ENCODE data around the gene ECD. TPM values are rescaled to one million over a fixed set of nuclear protein-coding genes. Genes with fewer than 3 reads are reported as not detected.

ECD gene
- total RNA-seq, 4 donors from 2014 or later = 6.4 to 27.0 (median 24.7) TPM

DNA sequence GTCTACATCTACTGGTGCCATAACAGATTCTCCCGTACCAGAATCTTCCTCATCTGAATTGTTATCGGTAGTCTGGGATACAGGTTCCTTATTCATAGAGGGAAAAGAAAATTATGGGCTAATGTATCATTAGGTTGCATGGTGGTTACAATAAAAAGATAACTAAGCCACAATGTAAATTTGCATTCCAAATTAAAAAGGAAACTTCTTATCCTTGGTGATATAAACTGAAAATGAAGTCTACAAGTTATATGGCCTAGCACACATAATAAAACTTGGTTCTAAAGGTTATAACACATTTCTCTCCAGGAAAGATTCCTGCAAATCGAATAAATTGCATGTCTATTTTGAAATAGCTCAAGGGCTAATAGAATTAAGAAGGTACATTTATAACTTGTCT lies 33.1 kb downstream of the ECD start:
- Histone ChIP-seq H3K27ac (no peak overlapping the region), H3K36me3 (peaks cover 0 to 90% (median 40%) of the 10 kb centered on the region in 4 donors), H3K27me3 (no peaks in the 10 kb centered on the region), H3K4me3 (no peak overlapping the region), H3K4me1 (peaks cover 0 to 7% (median 3%) of the 10 kb centered on the region in 4 donors), H3K9me3 (no peaks in the 10 kb centered on the region)
- 51 to 58% methylated on average over 3 of the region's 3 CpGs for WGBS, 2 donors (ENCODE audit: low coverage in 1 of 2)
- intact Hi-C loops (cut with DNase I; ENCODE audit: low total_unique reads) (no loop called here), in situ Hi-C loops (cut with MboI; ENCODE audit: low pct_ligation_motif_present in 1 of 4, low pct_unique_long_range_greater_than_20kb in 1 of 4, low sequenced_read_pairs in 3 of 4) (no loop called here)
- TF ChIP-seq, protein P1, sequence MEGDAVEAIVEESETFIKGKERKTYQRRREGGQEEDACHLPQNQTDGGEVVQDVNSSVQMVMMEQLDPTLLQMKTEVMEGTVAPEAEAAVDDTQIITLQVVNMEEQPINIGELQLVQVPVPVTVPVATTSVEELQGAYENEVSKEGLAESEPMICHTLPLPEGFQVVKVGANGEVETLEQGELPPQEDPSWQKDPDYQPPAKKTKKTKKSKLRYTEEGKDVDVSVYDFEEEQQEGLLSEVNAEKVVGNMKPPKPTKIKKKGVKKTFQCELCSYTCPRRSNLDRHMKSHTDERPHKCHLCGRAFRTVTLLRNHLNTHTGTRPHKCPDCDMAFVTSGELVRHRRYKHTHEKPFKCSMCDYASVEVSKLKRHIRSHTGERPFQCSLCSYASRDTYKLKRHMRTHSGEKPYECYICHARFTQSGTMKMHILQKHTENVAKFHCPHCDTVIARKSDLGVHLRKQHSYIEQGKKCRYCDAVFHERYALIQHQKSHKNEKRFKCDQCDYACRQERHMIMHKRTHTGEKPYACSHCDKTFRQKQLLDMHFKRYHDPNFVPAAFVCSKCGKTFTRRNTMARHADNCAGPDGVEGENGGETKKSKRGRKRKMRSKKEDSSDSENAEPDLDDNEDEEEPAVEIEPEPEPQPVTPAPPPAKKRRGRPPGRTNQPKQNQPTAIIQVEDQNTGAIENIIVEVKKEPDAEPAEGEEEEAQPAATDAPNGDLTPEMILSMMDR (IDR thresholded peaks at IDR 0.05) = no peak
- TF ChIP-seq POLR2AphosphoS5 (IDR thresholded peaks at IDR 0.05) = no peak
- no peak for TF ChIP-seq POLR2A (IDR thresholded peaks at IDR 0.05)
- no peak for TF ChIP-seq EP300 (IDR thresholded peaks at IDR 0.05; ENCODE audit: low read depth)
- no peak for DNase-seq

DNA sequence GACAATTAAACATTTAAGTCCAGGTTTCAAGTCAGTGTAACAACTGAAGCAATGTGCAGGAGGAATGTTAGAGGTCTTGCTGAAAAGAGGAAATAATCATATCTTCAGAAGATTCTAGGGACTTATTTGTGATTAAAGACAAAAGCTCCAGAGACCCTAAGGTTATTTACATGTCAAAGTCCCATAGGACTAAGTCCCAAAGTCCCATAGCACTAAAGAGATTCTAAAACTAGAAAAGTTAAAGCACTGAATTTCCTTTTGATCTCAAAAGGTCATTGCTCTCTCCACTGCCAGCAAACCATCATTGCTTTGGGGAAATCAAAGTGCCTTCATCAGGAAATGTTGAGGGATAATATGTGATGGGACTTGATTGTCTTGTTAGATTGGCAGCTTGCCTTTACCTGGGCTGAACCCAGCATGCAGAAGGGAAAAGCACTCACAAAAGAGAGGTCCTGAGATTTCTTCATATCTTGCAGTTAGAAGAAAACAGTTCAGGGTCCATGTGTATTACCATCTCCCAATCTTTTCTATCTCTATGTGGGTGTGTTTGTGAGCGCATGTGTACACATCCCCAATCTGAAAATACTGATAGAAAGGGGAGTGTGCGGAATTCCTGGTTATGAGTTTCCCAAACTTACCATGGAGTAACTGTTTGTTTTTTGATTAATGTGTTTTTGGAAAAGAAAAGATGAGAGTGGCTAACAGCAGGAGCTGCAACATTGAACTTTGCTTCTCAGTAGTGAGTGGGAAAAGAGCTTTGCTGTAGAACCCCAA lies 35.7 kb downstream of the ECD start:
- DNase-seq = no peak
- Histone ChIP-seq H3K27ac (no peak overlapping the region), H3K4me3 (no peak overlapping the region), H3K4me1 (peaks cover 0 to 7% (median 3%) of the 10 kb centered on the region in 4 donors), H3K36me3 (peaks cover 0 to 74% (median 31%) of the 10 kb centered on the region in 4 donors), H3K9me3 (no peaks in the 10 kb centered on the region), H3K27me3 (no peaks in the 10 kb centered on the region)
- no peak for TF ChIP-seq POLR2AphosphoS5 (IDR thresholded peaks at IDR 0.05)
- no peak for TF ChIP-seq POLR2A (IDR thresholded peaks at IDR 0.05)
- TF ChIP-seq EP300 (IDR thresholded peaks at IDR 0.05; ENCODE audit: low read depth) = no peak
- TF ChIP-seq, protein P1 (IDR thresholded peaks at IDR 0.05) = no peak
- in situ Hi-C loops (cut with MboI; ENCODE audit: low pct_ligation_motif_present in 1 of 4, low pct_unique_long_range_greater_than_20kb in 1 of 4, low sequenced_read_pairs in 3 of 4) = no loop called here
- WGBS, 2 donors (ENCODE audit: low coverage in 1 of 2) = 90 to 100% methylated on average over 2 of the region's 2 CpGs
- intact Hi-C loops (cut with DNase I; ENCODE audit: low total_unique reads) = no loop called here

DNA sequence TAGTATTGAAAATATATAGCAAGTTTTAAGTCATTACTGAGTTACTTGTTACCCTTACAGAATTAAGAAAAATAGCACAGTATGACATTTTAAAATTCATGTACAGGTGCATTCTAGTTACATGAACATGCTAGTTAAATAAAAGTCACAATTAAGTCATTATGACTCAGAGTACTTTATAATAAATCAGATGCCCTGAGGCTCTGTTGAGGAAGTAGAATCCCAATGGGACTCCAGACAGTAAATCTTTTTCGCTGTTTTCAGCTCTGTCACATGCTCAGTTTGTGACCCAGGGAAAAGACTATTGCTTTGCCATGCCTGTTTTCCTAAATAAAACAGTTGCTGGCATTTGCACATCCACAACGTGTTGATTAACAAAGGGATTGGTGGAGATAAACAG lies 36.5 kb downstream of the ECD start:
- Histone ChIP-seq H3K27ac (no peak overlapping the region), H3K4me3 (no peak overlapping the region), H3K36me3 (peaks cover 0 to 66% (median 27%) of the 10 kb centered on the region in 4 donors), H3K27me3 (no peaks in the 10 kb centered on the region), H3K9me3 (no peaks in the 10 kb centered on the region), H3K4me1 (peaks cover 0 to 7% (median 3%) of the 10 kb centered on the region in 4 donors)
- TF ChIP-seq, protein P1 (IDR thresholded peaks at IDR 0.05) = no peak
- TF ChIP-seq EP300 (IDR thresholded peaks at IDR 0.05; ENCODE audit: low read depth) (no peak), POLR2AphosphoS5 (IDR thresholded peaks at IDR 0.05) (no peak), POLR2A (IDR thresholded peaks at IDR 0.05) (no peak)
- WGBS, 2 donors (ENCODE audit: low coverage in 1 of 2) = 60 to 78% methylated on average over 2 of the region's 2 CpGs
- no peak for DNase-seq
- in situ Hi-C loops (cut with MboI; ENCODE audit: low pct_ligation_motif_present in 1 of 4, low pct_unique_long_range_greater_than_20kb in 1 of 4, low sequenced_read_pairs in 3 of 4) (no loop called here), intact Hi-C loops (cut with DNase I; ENCODE audit: low total_unique reads) (no loop called here)

DNA sequence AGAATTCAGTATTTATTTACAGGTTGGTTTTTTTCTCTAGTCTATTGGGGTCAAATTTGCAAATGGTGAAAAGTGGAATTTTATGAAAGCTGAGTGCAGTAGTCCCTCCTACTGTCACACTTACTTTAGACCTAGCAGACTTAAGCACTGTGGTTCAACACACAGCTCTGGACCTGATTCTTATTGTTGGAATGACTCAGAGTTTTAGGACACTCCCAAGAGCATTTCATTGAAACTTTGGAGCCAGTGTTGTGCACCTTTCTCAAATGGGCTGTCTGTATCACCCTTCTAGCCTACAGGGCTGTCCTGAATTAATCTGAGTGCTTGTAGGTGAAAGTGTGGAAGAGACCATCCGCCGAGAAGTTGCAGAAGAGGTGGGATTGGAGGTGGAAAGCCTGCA lies 41.5 kb downstream of the ECD start:
- Histone ChIP-seq H3K4me1 (no peaks in the 10 kb centered on the region), H3K9me3 (no peaks in the 10 kb centered on the region), H3K27ac (no peak overlapping the region), H3K27me3 (no peaks in the 10 kb centered on the region), H3K36me3 (peaks cover 0 to 32% (median 9%) of the 10 kb centered on the region in 4 donors), H3K4me3 (no peak overlapping the region)
- DNase-seq = no peak
- intact Hi-C loops (cut with DNase I; ENCODE audit: low total_unique reads) (no loop called here), in situ Hi-C loops (cut with MboI; ENCODE audit: low pct_ligation_motif_present in 1 of 4, low pct_unique_long_range_greater_than_20kb in 1 of 4, low sequenced_read_pairs in 3 of 4) (no loop called here)
- WGBS, 2 donors (ENCODE audit: low coverage in 1 of 2) = 93 to 97% methylated on average over 2 of the region's 2 CpGs
- TF ChIP-seq EP300 (IDR thresholded peaks at IDR 0.05; ENCODE audit: low read depth) (no peak), POLR2A (IDR thresholded peaks at IDR 0.05) (no peak), POLR2AphosphoS5 (IDR thresholded peaks at IDR 0.05) (no peak)
- TF ChIP-seq, protein P1 (IDR thresholded peaks at IDR 0.05) = no peak
